GM21786 (cell line): ENCODE results near the gene GMDS.

Experiments
- ATAC-seq: cut with Tn5 transposase; IDR thresholded peaks from one replicate; pipeline ENCODE4 v1.9.1; 2021; ENCODE audit not compliant: unreplicated experiment

The GMDS gene

DNA sequence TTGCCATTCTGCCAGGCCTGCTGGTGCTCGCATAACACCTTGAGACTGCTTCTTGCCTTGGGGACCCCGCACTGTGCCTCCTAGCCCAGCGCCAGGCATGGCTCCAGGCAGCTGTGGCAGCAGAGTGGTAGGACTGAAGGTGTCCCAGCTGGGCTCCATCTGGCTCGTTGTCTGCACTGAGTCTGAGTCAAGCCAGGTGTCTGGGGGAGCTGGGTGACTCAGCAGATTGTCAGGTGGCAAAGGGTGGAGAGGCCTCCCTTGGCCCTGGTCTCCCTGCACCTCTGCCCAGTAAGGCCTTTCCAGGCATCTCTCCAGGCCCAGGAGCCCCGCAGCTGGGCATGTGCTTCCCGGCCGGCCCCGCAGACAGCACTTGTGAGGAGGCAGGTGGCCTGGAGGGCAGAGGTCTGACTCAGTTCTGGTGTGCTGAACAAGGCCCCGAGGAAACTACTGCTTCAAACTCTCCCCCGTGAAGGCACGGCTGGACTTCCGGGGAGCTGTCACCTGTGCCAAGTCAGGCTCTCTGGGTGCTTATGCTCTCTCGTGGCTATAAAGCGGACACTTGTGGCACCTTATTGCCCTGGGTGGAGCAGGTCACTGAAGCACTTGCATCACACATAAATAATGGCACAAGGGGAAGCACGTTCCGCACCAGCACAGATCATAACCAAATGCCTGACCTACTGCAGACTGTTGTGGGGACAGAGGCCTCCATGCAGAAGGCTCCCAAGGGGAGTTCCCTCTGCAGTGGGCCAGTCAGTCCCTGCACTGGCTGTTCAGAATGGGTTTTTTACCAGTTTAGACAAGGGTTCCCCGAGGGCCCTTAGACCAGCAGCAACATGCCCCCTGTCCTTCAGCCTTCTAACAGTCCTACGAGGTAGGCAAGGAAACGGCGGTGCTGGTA lies 608.2 kb downstream of the GMDS start:
- no peak for ATAC-seq

- ATAC-seq = no peak
These were observed 609.1 kb downstream of the GMDS start for GRCh38 chr6:1636272-1636825.

DNA sequence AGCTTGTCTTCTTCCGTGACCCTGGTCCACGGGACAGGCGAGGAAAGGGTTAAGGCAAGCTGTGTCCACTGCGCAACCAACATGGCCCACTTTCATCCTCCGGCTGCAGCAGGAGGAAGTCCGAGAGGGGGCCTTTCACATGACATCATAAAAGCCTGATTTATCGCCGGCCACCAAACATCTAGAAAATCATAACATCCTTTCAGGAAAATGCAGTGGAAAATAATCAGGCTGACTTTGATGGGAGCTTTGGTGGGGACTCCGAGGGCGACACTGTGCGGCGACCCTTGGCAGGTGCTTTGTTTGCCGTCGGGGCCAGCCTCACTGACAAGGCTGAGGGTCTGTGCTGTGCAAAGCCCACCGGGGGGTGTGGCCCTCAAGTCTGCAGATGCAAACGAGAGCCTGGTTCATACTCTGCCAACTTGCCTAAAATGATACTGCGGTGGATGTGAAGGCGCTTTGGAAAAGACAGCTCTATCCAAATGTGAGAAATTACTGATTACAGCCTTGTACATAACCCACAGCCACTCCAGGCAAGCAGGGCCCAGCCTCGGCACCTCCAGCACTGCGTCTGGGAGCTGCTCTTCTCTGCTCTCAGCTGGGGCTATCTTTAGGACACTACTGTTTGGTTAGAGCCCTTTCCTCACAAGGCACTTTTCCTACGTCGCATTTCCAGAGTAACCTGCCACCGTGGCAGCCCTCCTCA lies 609.9 kb downstream of the GMDS start:
- ATAC-seq = no peak

GRCh38 chr6:1634081-1634480 lies 611.3 kb downstream of the GMDS start:
- ATAC-seq = no peak

DNA sequence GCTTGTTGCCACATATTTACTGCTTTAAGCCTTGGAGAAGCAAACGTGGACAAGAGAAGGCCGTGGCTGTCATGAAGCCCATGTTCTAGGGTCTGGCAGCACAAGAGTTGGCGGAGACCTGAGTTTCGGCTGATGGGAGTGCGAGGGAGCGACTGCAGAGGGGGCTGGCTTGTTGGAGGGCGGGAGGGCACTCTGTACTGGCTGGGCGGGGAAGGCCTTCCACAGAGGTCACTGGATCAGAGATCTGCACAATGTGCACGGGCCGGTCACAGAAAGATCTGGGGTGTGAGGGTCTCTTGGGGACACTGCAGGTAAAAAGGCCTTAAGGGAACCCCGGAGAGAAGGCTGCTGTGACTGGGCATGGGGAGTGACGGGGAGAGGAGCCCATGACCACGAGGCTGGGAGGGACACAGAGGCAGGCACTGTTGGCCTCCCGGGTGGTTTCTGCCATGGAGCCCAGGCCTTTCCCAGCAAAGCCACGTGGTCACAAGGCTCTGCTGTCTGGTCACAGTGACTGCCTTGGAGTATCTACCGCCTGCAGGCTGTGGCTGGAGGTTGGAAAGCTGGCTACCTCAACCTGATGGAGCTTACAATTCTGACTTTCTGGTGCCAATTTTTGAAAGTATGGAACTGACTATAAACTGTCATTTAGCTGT lies 611.9 kb downstream of the GMDS start:
- ATAC-seq = no peak

- no peak for ATAC-seq
These were observed 614.2 kb downstream of the GMDS start for GRCh38 chr6:1631251-1631650.

GRCh38 chr6:1630771-1631217 lies 614.6 kb downstream of the GMDS start:
- no peak for ATAC-seq

- ATAC-seq = no peak
These were observed 615.1 kb downstream of the GMDS start for GRCh38 chr6:1630212-1630770.

DNA sequence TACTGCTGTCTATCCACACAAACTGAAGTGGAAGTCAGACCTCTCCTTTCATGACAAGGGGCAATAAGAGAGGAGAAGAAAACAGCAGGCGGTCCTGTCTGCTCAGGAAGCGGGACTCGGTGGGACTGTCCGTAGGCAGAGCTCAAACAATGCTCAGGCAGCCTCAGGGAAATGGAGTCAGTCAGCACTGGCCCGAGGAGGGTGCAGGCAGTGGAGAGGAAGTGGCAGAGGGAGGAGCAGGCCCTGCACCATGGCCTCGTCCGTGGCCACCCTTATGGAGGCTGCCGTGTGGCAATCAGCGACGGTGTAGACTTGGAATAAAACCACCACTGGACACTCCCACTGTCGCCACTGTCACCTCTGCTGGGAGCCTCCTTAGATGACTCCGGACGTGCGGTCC lies 616.1 kb downstream of the GMDS start:
- ATAC-seq = no peak

DNA sequence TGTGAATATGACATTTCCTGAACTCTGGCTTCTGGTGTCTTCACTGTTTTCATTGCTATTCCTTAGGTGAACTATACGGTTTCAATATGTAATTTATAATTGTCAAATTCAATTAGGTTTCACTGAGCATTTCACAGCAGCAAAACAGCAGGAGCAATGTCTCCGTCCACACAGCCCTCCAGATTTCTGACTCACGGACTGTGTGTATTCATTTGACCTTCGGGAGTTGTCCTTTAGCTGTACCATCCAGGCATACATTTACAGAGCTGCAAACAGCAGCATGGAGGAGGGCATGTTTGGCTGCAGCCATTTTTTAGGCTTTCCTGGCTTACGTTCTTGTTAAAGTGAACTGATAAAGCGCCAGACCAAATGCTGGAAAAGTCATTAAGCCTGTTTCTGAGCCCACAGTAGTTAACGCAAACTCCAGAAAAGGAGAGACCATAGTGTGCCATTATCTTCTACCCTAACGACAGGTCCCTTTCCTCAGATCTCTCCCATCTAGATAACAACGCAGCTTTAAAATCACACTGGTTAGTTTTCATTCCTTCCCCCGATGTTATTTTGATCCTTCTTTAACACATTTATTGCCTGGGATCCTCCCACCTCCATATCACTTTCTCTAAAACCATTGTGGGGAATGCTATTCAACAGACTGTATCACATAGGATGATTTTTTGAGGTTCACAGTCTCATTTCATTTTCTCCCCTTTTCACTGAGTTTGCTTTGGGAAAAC lies 617.4 kb downstream of the GMDS start:
- no peak for ATAC-seq

- no peak for ATAC-seq
These were observed 618.9 kb downstream of the GMDS start for GRCh38 chr6:1626481-1626880.

GRCh38 chr6:1625794-1626435 lies 619.5 kb downstream of the GMDS start:
- no peak for ATAC-seq

- ATAC-seq = no peak
These were observed 620.3 kb downstream of the GMDS start for GRCh38 chr6:1624851-1625781.

DNA sequence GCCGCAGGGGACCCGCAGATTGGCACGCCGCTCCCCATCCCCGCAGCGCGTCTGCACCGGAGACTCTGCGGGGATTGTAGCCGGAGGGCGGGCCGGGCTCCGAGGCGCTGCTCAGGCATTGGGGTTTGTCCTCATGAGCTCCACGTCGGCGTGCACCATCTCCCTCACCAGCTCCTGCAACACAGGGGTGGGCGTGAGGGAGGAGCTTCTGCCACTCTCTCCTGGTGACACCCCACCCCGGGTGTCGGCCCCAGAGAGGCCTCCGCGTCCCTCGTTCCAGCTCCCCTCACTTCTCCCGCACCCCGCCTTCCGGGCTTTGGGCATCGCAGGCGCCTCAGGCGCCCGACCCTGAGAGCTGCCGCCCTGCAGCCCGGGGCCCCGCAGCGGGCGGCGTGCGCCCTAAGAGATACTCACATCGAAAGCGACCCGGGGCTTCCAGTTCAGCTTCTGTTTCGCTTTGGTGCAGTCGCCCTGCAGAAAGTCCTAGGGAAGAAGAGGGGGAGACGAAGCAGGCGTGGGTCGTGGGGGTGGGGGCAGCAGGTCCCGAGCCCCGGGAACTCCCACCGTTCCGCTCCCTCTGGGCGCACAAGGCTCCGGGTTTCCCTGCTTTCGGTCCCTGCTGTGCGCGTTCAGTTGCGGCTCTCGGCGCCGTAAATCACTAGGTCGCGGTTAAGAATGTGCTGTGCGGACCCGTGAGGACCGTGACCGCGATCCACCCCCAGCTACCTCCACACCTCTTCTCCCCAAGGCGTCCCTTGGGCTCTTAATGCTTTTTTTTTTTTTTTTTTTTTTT lies 621.2 kb downstream of the GMDS start:
- ATAC-seq = no peak

GRCh38 chr6:1623769-1624057 lies 621.7 kb downstream of the GMDS start:
- no peak for ATAC-seq

GRCh38 chr6:1622851-1623768 lies 622.3 kb downstream of the GMDS start:
- ATAC-seq = no peak

- ATAC-seq = no peak
These were observed 623.1 kb downstream of the GMDS start for GRCh38 chr6:1622220-1622850.
